Ishikawa (cell line): ENCODE data around the gene RFX2.

Experiments used
- CEBPB ChIP-seq: IDR thresholded peaks from 2 replicates; pipeline ENCODE4 v1.6.1; 2012
- CREB1 ChIP-seq: IDR thresholded peaks from 2 replicates; pipeline ENCODE4 v1.6.1; 2012; ENCODE audit warnings: low read depth
- EGR1 ChIP-seq: IDR thresholded peaks from 2 replicates; pipeline ENCODE4 v1.6.1; 2012
- EP300 ChIP-seq: IDR thresholded peaks from 2 replicates; pipeline ENCODE4 v1.6.1; 2012; ENCODE audit warnings: borderline replicate concordance
- FOXM1 ChIP-seq: IDR thresholded peaks from 2 replicates; pipeline ENCODE4 v1.6.1; 2012; ENCODE audit warnings: low read depth, borderline replicate concordance
- NFIC ChIP-seq: IDR thresholded peaks from 2 replicates; pipeline ENCODE4 v1.6.1; 2012
- RAD21 ChIP-seq: IDR thresholded peaks from 2 replicates; pipeline ENCODE4 v1.6.1; 2012; ENCODE audit warnings: low read depth
- TAF1 ChIP-seq: IDR thresholded peaks from 2 replicates; pipeline ENCODE4 v1.6.1; 2012; ENCODE audit warnings: low read depth, mild to moderate bottlenecking
- TCF12 ChIP-seq: IDR thresholded peaks from 2 replicates; pipeline ENCODE4 v1.6.1; 2012; ENCODE audit warnings: low read depth
- TEAD4 ChIP-seq: IDR thresholded peaks from 2 replicates; pipeline ENCODE4 v1.6.1; 2012
- YY1 ChIP-seq: IDR thresholded peaks from 2 replicates; pipeline ENCODE4 v1.6.1; 2012; ENCODE audit warnings: low read depth
- ZBTB7A ChIP-seq: IDR thresholded peaks from 2 replicates; pipeline ENCODE4 v1.6.1; 2012; ENCODE audit warnings: low read depth
- TF ChIP-seq, protein P1 (sequence below): IDR thresholded peaks from 2 replicates; pipeline ENCODE4 v1.6.1; 2012; ENCODE audit warnings: low read depth, mild to moderate bottlenecking
- TF ChIP-seq, protein P2 (sequence below): IDR thresholded peaks from 2 replicates; pipeline ENCODE4 v1.6.1; 2012
- TF ChIP-seq, protein P3 (sequence below): IDR thresholded peaks from 2 replicates; pipeline ENCODE4 v1.6.1; 2012

Gene RFX2

DNA sequence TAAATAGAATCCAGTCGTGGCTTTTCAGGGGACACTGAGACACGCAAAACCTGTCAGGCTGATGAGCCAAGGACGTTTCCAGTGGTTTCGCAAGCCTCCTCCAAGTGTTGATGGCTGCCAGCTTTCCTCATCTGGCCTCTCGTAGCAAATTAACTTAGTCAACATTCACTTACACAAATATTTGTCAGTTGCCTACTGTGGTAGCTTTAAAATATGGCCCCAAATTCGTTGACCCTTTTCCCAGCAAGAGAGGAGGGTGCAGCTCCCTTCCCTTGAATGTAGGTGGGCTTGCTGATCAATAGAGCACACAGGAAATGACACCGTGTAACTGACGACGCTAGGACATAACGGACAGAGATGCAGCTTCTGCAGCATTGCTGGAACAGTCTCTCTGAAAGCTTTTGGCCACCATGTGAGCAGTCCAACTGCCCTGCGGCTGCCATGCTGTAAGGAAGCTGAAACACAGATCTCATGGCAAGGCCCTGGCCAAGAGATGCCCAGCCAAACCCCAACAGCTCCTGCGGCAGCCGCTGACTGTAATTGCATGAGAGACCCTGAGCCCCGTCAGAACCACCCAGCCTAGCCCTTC, 126.8 kb downstream of the RFX2 start:
- TF ChIP-seq CREB1 (no peak), FOXM1 (no peak), CEBPB (no peak), TAF1 (no peak), TEAD4 (no peak), EGR1 (no peak), TCF12 (no peak), RAD21 (no peak), YY1 (no peak), NFIC (no peak), ZBTB7A (no peak)
- TF ChIP-seq, protein P1, sequence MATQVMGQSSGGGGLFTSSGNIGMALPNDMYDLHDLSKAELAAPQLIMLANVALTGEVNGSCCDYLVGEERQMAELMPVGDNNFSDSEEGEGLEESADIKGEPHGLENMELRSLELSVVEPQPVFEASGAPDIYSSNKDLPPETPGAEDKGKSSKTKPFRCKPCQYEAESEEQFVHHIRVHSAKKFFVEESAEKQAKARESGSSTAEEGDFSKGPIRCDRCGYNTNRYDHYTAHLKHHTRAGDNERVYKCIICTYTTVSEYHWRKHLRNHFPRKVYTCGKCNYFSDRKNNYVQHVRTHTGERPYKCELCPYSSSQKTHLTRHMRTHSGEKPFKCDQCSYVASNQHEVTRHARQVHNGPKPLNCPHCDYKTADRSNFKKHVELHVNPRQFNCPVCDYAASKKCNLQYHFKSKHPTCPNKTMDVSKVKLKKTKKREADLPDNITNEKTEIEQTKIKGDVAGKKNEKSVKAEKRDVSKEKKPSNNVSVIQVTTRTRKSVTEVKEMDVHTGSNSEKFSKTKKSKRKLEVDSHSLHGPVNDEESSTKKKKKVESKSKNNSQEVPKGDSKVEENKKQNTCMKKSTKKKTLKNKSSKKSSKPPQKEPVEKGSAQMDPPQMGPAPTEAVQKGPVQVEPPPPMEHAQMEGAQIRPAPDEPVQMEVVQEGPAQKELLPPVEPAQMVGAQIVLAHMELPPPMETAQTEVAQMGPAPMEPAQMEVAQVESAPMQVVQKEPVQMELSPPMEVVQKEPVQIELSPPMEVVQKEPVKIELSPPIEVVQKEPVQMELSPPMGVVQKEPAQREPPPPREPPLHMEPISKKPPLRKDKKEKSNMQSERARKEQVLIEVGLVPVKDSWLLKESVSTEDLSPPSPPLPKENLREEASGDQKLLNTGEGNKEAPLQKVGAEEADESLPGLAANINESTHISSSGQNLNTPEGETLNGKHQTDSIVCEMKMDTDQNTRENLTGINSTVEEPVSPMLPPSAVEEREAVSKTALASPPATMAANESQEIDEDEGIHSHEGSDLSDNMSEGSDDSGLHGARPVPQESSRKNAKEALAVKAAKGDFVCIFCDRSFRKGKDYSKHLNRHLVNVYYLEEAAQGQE = no peak
- TF ChIP-seq, protein P2, sequence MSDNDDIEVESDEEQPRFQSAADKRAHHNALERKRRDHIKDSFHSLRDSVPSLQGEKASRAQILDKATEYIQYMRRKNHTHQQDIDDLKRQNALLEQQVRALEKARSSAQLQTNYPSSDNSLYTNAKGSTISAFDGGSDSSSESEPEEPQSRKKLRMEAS = no peak
- TF ChIP-seq, protein P3, sequence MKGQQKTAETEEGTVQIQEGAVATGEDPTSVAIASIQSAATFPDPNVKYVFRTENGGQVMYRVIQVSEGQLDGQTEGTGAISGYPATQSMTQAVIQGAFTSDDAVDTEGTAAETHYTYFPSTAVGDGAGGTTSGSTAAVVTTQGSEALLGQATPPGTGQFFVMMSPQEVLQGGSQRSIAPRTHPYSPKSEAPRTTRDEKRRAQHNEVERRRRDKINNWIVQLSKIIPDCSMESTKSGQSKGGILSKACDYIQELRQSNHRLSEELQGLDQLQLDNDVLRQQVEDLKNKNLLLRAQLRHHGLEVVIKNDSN = no peak

DNA sequence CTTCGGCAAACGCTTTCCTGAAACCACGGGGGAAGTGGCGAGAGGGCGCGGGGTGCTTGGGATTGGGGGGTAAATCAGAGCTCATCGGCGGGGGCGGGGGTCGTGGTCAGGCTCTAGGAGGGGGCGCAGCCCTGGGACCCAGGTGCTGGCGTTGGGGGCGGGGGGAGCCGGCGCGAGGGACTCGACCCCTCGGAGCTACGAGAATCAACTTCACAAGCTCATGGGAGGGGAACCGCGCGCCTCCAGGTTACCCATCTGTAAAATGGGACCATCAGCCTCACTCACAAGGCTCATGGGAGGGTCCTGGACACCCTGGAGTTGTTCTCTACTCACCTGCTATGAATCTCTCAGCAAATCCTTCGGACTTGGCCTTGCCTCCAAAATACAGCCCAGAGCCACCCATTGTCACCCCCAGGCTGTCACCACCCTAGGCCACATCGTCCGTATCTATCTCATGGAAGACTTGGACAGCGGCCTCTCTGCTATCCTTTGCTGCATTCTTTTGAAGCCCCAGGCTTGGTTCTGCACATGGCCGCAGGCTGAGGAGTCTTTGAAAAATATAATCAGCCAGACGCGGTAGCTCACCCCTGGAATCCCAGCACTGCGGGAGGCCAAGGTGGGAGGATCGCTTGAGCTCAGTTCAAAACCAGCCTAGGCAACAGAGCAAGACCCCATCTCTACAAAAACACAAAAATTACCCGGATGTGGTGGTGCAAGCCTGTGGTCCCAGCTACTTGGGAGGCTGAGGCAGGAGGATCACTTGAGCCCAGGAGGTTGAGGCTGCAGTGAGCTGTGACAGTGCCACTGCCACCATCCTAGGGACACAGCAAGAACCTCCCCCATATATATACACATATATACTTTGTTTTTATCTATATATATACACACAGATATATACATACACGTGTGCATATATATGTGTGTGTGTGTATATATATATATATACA, 131.4 kb downstream of the RFX2 start:
- TF ChIP-seq, protein P2 = no peak
- TF ChIP-seq YY1 = no peak
- no peak for TF ChIP-seq EP300
- TF ChIP-seq, protein P1 = no peak
- TF ChIP-seq TCF12 = no peak
- no peak for TF ChIP-seq RAD21
- TF ChIP-seq ZBTB7A = no peak
- TF ChIP-seq NFIC = no peak
- TF ChIP-seq, protein P3 = no peak
- no peak for TF ChIP-seq CREB1
- no peak for TF ChIP-seq CEBPB
- TF ChIP-seq FOXM1 = no peak
- no peak for TF ChIP-seq TAF1
- TF ChIP-seq TEAD4 = no peak
- TF ChIP-seq EGR1 = no peak

DNA sequence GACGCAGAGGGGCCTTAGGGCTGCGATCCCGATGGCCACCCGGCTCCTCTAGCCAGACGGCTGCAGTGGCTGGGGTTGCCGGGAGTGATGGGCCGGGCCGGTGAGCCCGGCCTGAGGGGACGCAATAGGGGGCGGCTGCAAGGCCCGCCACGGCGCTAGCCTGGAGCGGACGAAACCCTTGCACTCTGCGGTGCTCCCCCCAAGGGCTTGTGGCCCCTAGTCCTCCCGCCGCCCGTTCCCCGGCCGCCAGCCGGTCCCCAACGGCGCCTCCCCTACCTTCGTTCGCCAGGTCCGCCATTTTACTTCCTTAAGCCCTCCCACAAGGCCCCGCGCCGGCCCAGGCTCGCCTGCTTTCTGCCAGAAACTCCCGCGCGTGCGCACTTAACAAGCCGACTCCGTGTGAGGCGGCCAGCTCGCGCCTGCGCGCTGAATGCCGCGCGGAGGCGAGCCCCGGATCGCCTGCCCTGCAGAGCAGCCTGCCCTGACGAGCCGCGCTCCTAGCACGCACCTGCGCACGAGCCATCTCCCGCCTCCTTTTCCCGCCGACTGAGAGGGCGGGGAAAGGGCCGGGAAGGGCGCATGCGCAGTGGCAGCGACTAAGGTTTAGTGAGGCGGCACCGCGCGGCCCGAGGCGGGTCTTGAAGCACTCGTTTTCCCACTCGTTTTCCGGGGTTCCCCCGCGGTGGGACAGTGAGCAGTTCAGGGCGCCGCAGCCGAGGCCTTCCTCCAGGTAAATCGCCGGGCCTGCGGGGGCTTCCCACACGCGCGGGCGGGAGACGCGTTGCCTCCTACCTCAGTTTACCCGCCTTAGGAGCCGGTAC, 132.3 kb downstream of the RFX2 start, which contains the start of gene RANBP3:
Gene RANBP3 (minus strand): TSS at position 356 of the 821 bp plus-strand sequence. CDS start 58 bp downstream, at position 298.
- TF ChIP-seq RAD21 (no peak), NFIC (no peak), CEBPB (no peak), TCF12 (peak; percentile 64; the same call in 1 of the 2 replicates), YY1 (peak; percentile 97), TEAD4 (peak; percentile 7; the same call in 1 of the 2 replicates), FOXM1 (no peak), EP300 (peak; percentile 44; the same call in 1 of the 2 replicates), EGR1 (no peak; the same call in none of the 2 replicates), ZBTB7A (no peak), TAF1 (peak; percentile 100)
- TF ChIP-seq, protein P2 = peak; percentile 100
- TF ChIP-seq, protein P3 = no peak; the same call in 1 of the 2 replicates
- TF ChIP-seq, protein P1 = no peak
